DMS153 treated with DMSO at 0.1 percent for 48 hours (cell line): Measurements from ENCODE around the gene PHLPP1.
A peak's percentile ranks its signal among the peaks of the same experiment; 100 is the strongest.

Experiments
- DNase-seq: peaks from one replicate; lab custom pipeline; 2025; ENCODE audit not compliant: unreplicated experiment; lab: John Stamatoyannopoulos, UW

Gene PHLPP1

GRCh38 chr18:62717169-62717924, 2.0 kb downstream of the PHLPP1 start:
- peak; percentile 90 for DNase-seq

- DNase-seq: no peak
Observed at GRCh38 chr18:62717925-62718800, 2.8 kb downstream of the PHLPP1 start.

GRCh38 chr18:62720048-62720447, 4.7 kb downstream of the PHLPP1 start:
- DNase-seq: no peak

- no peak for DNase-seq
Observed at GRCh38 chr18:62720766-62721613, 5.6 kb downstream of the PHLPP1 start.

- DNase-seq: no peak
Observed at GRCh38 chr18:62721839-62722795, 6.8 kb downstream of the PHLPP1 start.

- no peak for DNase-seq
Observed at GRCh38 chr18:62723666-62724281, 8.4 kb downstream of the PHLPP1 start.

GRCh38 chr18:62725896-62726295, 10.6 kb downstream of the PHLPP1 start:
- DNase-seq: no peak

GRCh38 chr18:62728254-62728653, 12.9 kb downstream of the PHLPP1 start:
- no peak for DNase-seq

GRCh38 chr18:62729487-62730386, 14.4 kb downstream of the PHLPP1 start:
- DNase-seq: no peak

GRCh38 chr18:62730941-62731340, 15.6 kb downstream of the PHLPP1 start:
- no peak for DNase-seq

- no peak for DNase-seq
Observed at GRCh38 chr18:62732617-62733016, 17.3 kb downstream of the PHLPP1 start.

- no peak for DNase-seq
Observed at GRCh38 chr18:62734290-62734689, 18.9 kb downstream of the PHLPP1 start.

- no peak for DNase-seq
Observed at GRCh38 chr18:62735387-62735786, 20.0 kb downstream of the PHLPP1 start.

- no peak for DNase-seq
Observed at GRCh38 chr18:62736077-62736855, 20.9 kb downstream of the PHLPP1 start.

GRCh38 chr18:62737241-62737873, 22.0 kb downstream of the PHLPP1 start:
- DNase-seq: no peak

GRCh38 chr18:62738639-62739038, 23.3 kb downstream of the PHLPP1 start:
- DNase-seq: no peak

- DNase-seq: no peak
Observed at GRCh38 chr18:62739911-62740310, 24.6 kb downstream of the PHLPP1 start.
